ENCODE data around the gene SH3RF3.

Gene SH3RF3

DNA sequence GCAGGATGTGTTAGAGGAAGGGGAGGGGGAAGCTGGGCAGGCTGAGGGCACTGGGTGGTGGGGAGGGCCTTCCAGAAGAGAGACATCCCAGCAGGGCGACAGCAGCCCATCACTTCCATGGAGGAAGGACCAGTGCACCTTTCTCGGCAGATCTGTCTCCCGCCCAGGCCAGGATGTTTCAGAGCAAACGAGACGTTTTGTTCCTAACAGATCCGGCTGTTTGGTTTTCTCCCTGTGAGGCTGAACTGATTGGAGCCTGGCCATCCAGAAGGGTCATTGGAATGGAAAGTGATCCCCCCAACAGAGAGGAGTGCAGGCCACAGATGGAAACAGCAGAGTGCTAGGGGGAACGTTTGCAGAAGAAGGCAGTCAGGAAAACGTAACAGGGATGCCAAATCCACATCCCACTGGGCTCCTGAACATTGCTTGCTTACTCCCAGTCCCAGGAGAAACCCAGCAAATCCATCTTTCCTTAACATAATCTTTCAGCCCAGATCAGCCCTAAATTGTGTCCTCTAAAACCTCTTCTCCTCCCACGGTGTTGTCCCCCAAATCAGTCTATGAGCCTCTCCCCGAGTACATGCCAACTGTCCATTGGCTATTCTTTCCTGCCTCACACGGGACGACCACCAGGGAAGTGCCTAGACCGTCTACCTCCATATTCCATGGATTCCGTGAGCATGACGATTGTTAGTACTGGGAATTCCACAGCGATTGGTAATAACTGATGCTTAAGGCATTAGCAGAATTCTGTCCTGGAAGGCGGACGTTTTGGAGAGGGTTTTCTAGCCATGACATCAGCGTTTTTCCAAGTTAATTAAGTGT, 357.9 kb downstream of the SH3RF3 start:
- DNase-seq = no peak

DNA sequence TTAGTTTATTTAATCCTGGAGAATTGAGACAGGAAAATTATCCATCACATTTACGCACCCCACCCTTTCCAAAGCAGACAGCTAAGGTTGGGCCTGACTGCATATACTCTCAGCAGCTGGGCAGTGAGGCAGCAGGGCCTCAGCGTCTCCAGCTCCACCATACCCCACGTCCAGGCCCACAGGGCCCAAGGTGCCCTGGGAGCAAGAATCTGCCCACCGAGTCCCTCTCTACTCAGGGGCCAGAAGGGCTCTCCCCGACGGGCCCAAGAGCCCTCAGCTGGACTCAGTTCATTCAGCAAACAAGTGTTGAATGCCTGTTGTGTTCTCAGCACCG, 358.5 kb downstream of the SH3RF3 start:
- no peak for DNase-seq

- no peak for DNase-seq
These were observed 359.1 kb downstream of the SH3RF3 start for GRCh38 chr2:109487871-109488655.

DNA sequence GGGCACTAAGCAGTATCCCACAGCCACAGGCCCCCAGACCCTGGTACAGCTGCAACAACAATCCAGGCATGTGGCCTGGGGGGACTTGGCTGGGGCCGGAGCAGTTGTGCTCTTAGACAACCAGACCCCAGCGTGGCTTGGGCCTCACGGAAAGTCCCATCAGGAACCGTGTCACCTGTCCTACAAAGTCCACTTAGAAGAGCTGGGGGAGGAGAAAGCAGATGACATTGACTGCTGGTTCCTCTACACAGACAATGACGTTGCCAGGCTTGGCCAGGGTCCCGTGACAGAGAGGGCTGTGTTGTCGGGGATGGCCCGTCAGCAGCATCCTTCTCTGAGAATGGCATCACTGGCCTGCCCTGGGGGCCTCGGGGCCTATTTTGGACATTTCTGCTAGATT, 360.3 kb downstream of the SH3RF3 start:
- no peak for DNase-seq

DNA sequence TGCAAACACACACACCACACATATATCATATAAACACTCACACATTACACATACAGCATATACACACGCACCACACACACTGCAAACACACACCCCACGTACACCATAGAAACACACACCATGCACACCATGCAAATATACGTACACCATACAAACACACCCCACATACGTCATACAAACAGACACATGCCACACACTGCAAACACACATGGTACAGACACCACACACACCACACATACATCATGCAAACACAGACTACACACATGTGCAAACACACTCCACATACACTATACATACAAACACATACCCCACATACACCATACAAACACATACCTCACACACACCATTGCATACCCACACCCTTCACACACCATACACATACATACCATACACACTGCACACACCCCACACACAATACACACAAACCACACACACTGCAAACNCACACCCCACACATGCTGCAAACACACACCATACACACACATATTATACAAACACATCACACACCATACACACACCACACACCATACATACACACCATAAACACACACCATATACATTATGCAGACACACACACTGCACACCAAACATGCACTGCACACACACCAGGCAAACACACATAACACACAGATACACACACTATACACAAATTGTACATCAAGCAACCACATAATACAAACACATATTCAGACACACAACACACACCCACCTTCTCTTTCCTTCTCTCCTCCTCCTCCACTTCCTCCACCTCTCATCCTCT, 364.4 kb downstream of the SH3RF3 start:
- no peak for DNase-seq

- DNase-seq = no peak
These were observed 365.3 kb downstream of the SH3RF3 start for GRCh38 chr2:109494351-109494750.

GRCh38 chr2:109497463-109497862, 368.5 kb downstream of the SH3RF3 start:
- no peak for DNase-seq

DNA sequence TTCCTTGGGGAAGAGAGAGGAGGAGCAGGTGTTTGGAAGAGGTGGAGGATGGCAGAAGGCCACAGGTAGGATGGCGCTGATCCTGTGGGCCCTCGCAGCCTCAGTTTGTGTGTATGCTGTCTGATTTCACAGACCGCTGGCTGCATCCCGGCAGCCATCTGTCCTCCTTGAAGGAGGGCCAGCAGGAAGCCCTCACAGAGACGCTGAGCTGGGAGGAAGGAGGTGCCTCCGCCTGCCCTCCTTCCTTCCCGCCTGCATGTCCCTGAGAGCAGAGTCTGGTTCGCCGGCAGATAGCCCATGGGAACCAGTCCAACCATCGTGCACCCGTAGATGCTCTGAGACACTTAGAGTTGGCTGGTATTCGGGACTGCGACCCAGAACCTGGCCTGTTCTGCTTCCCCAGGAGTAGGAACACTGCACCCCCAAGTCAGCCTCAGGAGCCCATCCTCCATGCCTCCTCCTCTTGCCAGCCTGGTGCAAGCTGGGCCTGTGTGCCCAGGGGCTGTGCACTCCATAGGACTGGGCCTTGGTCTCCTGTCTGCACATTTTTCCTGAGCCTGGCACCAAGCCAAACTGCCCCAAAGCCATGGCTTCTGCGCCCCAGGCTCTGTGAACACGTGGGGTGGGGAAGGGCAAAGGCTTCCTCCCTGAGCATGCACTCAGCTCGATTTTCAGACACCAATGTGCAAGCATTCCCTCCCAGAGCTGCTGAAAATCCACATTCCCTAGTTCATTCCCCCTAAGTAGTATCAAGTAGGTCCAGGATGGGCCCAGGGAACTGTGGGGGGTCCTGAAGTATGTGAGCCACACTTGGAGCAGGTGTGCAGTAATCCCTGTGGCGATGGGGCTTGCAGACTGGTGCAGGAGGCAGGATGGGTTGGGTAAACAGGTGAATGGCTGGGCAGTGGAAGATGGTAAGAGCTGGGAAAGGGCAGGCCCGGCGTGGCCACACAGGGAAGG, 369.2 kb downstream of the SH3RF3 start:
- no peak for DNase-seq

- no peak for DNase-seq
These were observed 369.9 kb downstream of the SH3RF3 start for GRCh38 chr2:109498906-109499305.

DNA sequence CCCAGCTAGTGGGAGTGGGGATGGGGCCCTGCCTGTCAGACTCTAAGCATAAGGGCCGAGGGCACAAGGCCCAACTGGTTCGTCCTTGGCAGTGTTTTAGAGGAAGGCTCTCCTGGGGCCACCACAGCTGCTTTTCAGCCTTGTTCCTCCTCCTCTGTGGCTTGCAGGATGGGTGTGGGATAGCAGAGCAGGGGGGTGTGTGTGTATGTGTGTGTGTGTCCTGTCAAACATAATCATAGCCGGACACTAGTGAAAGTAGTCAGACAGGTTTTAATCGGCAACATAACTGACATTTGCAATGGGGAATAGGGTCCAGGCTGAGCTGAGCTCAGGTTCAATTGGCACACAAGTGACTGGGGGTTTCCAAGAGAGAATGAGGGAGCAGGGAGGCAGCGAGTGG, 370.6 kb downstream of the SH3RF3 start:
- DNase-seq = no peak

- no peak for DNase-seq
These were observed 371.9 kb downstream of the SH3RF3 start for GRCh38 chr2:109500910-109501309.

DNA sequence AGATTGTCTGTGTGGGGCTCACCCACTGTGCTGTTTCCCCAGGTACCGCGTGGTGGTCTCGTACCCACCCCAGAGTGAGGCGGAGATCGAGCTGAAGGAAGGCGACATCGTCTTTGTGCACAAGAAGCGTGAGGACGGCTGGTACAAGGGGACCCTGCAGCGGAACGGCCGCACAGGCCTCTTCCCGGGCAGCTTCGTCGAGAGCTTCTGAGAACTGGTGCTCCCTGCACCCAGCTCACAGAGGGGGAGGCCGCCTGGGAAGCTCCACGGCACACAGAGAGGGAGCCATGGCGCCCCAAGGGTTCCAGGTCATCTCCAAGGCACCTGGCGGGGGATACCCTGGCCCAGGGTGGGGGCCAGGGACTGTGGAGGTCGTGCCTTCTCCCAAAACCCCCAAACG, 372.5 kb downstream of the SH3RF3 start:
- DNase-seq = no peak

DNA sequence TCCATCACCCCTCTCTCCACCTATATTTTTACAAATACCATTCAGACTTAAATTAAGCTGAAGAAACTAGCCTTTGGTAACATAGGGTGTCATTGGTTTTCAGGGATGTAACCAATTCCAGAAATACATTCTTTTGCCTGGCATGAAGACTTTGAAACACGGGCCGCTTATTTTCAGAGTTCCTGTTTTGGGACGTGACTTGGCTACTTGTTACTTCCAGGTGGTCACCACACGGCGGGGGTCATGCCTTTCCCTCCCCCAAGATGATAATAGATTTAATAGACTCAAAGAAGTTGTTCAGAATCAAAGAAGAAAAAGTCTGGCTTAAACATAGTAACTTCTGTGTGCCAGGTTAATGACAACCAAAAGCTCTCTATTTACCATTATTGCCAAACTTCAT, 374.2 kb downstream of the SH3RF3 start:
- DNase-seq = no peak

DNA sequence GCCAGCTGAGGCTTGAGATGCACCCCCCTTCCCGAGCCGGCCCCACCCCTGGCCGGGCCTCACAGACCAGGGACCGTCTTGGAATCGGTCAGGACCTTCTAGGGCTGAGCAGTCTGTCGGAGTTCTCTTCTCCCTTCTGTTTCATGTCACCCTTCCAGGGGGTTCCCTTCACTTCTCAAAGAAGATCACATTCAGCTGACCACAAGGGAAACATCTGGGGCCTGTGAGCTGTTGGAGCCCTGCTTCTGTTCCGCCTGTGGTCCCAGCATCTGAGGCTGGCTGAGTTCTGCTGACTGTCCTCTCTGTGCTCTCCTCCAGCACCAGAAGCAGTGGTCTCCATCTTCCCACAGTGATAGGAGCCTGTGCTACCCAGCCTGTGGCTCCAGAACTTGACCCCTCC, 378.2 kb downstream of the SH3RF3 start:
- DNase-seq = no peak

DNA sequence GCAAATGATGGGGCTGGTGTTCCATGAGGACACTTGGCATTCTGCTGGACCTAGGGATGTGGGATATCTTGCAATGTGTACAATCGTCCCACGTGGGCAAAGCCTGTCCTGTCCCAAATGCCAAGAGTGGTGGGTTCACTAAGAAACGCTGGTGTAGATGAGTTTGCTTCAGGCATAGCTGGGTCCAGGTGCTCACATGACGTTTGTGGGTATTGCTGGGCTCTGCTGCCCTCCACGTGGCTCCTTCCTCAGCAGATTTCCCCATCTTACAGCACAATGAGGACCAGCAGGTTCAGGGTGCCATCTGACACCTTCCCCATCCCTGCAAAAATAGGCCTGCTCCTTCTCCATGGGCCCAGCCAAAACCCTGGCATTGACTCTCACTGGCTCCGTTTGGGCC, 378.8 kb downstream of the SH3RF3 start:
- DNase-seq = no peak

DNA sequence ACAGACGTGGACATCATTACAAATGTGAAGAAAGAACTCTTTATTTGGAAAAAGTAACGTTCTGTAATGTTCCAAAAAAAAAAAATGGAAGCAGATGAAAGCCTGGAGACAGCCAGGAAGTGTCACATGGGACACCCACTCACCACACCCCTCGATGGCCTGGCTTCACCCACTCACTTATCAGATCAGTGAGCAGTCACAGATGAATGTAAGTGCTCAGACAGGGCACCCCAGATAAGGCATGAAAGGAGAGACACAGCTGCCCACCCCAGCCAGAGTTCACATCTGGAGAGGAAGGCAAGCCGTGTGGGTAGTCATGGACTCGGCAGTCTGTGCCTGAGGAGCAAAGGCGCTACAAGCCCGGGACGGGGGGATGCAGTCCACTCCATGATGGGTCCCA, 379.6 kb downstream of the SH3RF3 start:
- no peak for DNase-seq

DNA sequence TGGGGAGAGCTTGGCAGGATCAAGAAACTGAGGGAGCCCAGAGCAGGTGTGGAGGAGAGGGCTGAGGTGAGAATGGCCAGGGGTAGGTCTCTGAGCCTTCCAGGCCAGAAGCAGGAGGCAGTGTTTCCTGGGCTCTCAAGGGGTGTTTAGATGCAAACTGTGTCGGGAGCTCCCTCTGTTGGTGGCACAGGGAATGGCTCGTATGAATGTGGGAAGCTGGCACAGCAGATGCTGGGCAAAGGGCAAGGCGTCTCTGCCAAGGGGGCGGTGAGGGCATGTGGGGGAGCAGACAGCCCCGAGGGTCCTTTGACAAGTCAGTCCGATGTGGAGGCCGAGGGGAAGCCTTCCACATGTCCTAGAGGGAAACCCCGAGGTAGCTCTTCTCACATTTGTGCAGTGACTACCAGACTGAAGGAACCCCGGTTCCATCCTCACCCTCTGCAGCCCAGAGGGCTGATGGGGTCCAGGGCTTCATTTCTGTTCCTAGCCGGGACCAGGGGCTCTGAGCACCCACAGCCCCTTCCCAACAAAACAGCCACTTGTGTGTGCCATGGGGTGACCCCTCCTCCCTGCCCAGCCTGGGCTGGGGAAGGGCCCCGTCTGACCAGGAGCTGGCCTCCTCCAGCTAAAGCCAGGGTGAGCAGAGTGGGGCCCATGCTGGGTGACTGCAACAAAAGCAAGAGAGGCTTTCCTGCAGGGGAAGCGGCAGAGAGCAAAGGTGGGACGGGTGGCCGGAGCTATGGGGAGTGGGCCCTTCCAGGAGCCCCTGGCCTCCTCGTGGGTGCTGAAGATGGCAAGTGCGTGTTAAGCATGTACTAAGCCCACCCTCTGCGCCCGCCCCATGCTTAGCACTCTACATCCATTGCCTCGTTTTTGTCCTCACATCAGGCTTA, 381.4 kb downstream of the SH3RF3 start:
- peak; percentile 29 to 63 (median 56) for DNase-seq

- no peak for DNase-seq
These were observed 382.2 kb downstream of the SH3RF3 start for GRCh38 chr2:109511168-109511567.

DNA sequence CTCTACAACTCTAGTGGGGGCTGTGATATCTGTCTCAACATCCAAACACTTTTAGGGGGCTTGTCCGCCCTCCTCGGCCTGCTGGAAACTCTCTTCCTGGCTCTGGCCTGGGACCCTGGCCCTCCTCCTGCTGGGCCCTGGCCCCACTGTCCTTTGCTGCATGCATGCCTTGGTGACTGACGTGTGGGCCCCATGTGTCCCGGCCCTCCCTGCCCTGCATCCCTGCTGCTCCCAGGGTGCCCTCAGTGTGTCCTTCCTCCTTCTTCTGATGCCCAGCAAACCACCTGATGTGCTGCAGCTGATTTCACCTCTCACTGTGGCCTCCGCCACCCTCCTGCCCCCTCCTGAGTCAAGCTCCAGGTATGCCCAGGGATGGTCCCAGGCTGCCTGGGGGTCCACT, 383.1 kb downstream of the SH3RF3 start:
- DNase-seq = no peak

- no peak for DNase-seq
These were observed 384.2 kb downstream of the SH3RF3 start for GRCh38 chr2:109513230-109513629.
